Liver (tissue), 9 donors: ENCODE measurements around the gene MAGEF1. TPM values are rescaled to one million over a fixed set of nuclear protein-coding genes. Genes with fewer than 3 reads are reported as not detected.

Experiments used
- DNase-seq: peaks from one replicate; pipeline ENCODE4 v3.0.0-alpha.2; 2017; ENCODE audit warnings: low spot score
- H3K27ac ChIP-seq, 2 donors: one replicate each; pipeline ENCODE4 v1.7.0; 2013; ENCODE audit warnings: inconsistent platforms in 2 of 2, low read length in 2 of 2, control low read depth in 1 of 2, low read depth in 1 of 2, mild to moderate bottlenecking in 1 of 2
- H3K27me3 ChIP-seq, 4 donors: one replicate each; pipeline versions ENCODE4 v1.6.1 to v1.7.0; 2013; ENCODE audit warnings: low read length in 3 of 4, inconsistent platforms in 1 of 4, mild to moderate bottlenecking in 1 of 4, moderate library complexity in 1 of 4; ENCODE audit not compliant: control insufficient read depth in 4 of 4, insufficient read depth in 4 of 4
- H3K36me3 ChIP-seq, 4 donors: one replicate each; pipeline versions ENCODE4 v1.6.1 to v1.7.0; 2013; ENCODE audit warnings: low read length in 3 of 4, mild to moderate bottlenecking in 3 of 4, low read depth in 1 of 4, moderate library complexity in 1 of 4; ENCODE audit not compliant: control insufficient read depth in 4 of 4, insufficient read depth in 3 of 4
- H3K4me1 ChIP-seq, 4 donors: one replicate each; pipeline versions ENCODE4 v1.6.1 to v1.7.0; 2013; ENCODE audit warnings: low read length in 3 of 4, mild to moderate bottlenecking in 3 of 4, moderate library complexity in 1 of 4; ENCODE audit not compliant: control insufficient read depth in 4 of 4, insufficient read depth in 4 of 4
- H3K4me3 ChIP-seq, 3 donors: one replicate each; pipeline versions ENCODE4 v1.6.1 to v1.7.0; 2013; ENCODE audit warnings: low read length in 3 of 3, control low read depth in 1 of 3, low read depth in 1 of 3, mild to moderate bottlenecking in 1 of 3
- H3K9ac ChIP-seq, 2 donors: one replicate each; pipeline ENCODE4 v1.7.0; 2013; ENCODE audit warnings: low read length in 2 of 2, mild to moderate bottlenecking in 2 of 2, moderate library complexity in 2 of 2, control low read depth in 1 of 2, low read depth in 1 of 2
- H3K9me3 ChIP-seq, 4 donors: one replicate each; pipeline versions ENCODE4 v1.6.1 to v1.7.0; 2013; ENCODE audit warnings: low read length in 3 of 4; ENCODE audit not compliant: control insufficient read depth in 4 of 4
- ATF3 ChIP-seq: IDR thresholded peaks from 2 replicates; pipeline ENCODE4 v1.6.1; 2016; ENCODE audit warnings: antibody characterized with exemption
- CTCF ChIP-seq: fragments of 150-350 bp; IDR thresholded peaks from 2 replicates; pipeline ENCODE4 v1.5.1; 2017; ENCODE audit warnings: improper control_type of control experiment, low read depth, low read length; ENCODE audit not compliant: missing input control
- EGR1 ChIP-seq, 2 donors: IDR thresholded peaks; 2 replicates each; pipeline ENCODE4 v1.6.1; 2016 to 2018; ENCODE audit warnings: antibody characterized with exemption in 2 of 2, low read depth in 2 of 2
- FOXA1 ChIP-seq: IDR thresholded peaks from 2 replicates; pipeline ENCODE4 v1.6.1; 2016; ENCODE audit warnings: antibody characterized with exemption
- FOXA2 ChIP-seq: IDR thresholded peaks from 2 replicates; pipeline ENCODE4 v1.6.1; 2016; ENCODE audit warnings: antibody characterized with exemption
- GABPA ChIP-seq, 2 donors: IDR thresholded peaks in 1 of 2; conservative IDR thresholded peaks in 1 of 2; 2 replicates each; pipeline ENCODE4 v1.6.1; 2016; ENCODE audit warnings: antibody characterized with exemption in 2 of 2, mild to moderate bottlenecking in 1 of 2, moderate library complexity in 1 of 2
- HNF4A ChIP-seq, 2 donors: conservative IDR thresholded peaks; 2 replicates each; pipeline ENCODE4 v1.6.1; 2016; ENCODE audit warnings: antibody characterized with exemption in 2 of 2, mild to moderate bottlenecking in 2 of 2
- HNF4G ChIP-seq: IDR thresholded peaks from 2 replicates; pipeline ENCODE4 v1.6.1; 2016; ENCODE audit warnings: antibody characterized with exemption
- JUND ChIP-seq, 2 donors: IDR thresholded peaks; 2 replicates each; pipeline ENCODE4 v1.6.1; 2016; ENCODE audit warnings: antibody characterized with exemption in 2 of 2
- MAX ChIP-seq: IDR thresholded peaks from 2 replicates; pipeline ENCODE4 v1.6.1; 2016; ENCODE audit warnings: antibody characterized with exemption
- NR2F2 ChIP-seq: IDR thresholded peaks from 2 replicates; pipeline ENCODE4 v1.6.1; 2016; ENCODE audit warnings: antibody characterized with exemption
- RAD21 ChIP-seq, 2 donors: IDR thresholded peaks; 2 replicates each; pipeline ENCODE4 v1.6.1; 2016; ENCODE audit warnings: antibody characterized with exemption in 2 of 2, mild to moderate bottlenecking in 2 of 2
- REST ChIP-seq: IDR thresholded peaks from 2 replicates; pipeline ENCODE4 v1.6.1; 2016; ENCODE audit warnings: antibody characterized with exemption, mild to moderate bottlenecking
- RXRA ChIP-seq, 2 donors: IDR thresholded peaks; 2 replicates each; pipeline ENCODE4 v1.6.1; 2017 to 2018; ENCODE audit warnings: antibody characterized with exemption in 2 of 2, mild to moderate bottlenecking in 1 of 2
- SP1 ChIP-seq: IDR thresholded peaks from 2 replicates; pipeline ENCODE4 v1.6.1; 2018; ENCODE audit warnings: antibody characterized with exemption, mild to moderate bottlenecking
- TAF1 ChIP-seq: conservative IDR thresholded peaks from 2 replicates; pipeline ENCODE4 v1.6.1; 2016; ENCODE audit warnings: antibody characterized with exemption, mild to moderate bottlenecking
- YY1 ChIP-seq: IDR thresholded peaks from 2 replicates; pipeline ENCODE4 v1.6.1; 2016; ENCODE audit warnings: antibody characterized with exemption, mild to moderate bottlenecking
- ZBTB33 ChIP-seq: IDR thresholded peaks from 2 replicates; pipeline ENCODE4 v1.6.1; 2016; ENCODE audit warnings: antibody characterized with exemption
- WGBS: extraction: QIAGEN DNeasy Blood & Tissue Kit; methylation state at CpG from one replicate; pipeline ENCODE4 v1.1.7; 2013; 5-methylcytosine and 5-hydroxymethylcytosine counted together
- polyA plus RNA-seq, 2 donors: library from polyadenylated mRNA; stranded (reverse) in 1 of 2; unstranded in 1 of 2; fragments of 200-250 nt in 1 of 2; fragments of >200 nt in 1 of 2; fragmentation: Nextera tagmentation in 1 of 2; extraction: Ambion mirVana in 1 of 2; gene quantifications; one replicate each; pipeline versions ENCODE4 v1.2.1 to v1.2.3, GENCODE V29; 2013 to 2015
- total RNA-seq, 2 donors: library from RNA; depleted of rRNA; stranded (reverse); fragments of >200 nt; gene quantifications; one replicate each; pipeline ENCODE4 v1.2.3, GENCODE V29; 2014
- donor health status: healthy.
- donor health status: healthy.
- donor health status: healthy.
- donor health status: healthy.
- donor health status: healthy.

The MAGEF1 gene
- total and polyA plus RNA-seq, 4 donors: 12.9 to 15.5 (median 14.3) TPM

GRCh38 chr3:184745526-184745925 lies 33.7 kb upstream of the MAGEF1 start (continued):
- TF ChIP-seq REST: no peak
- TF ChIP-seq NR2F2: no peak
- TF ChIP-seq MAX: no peak

GRCh38 chr3:184743248-184743647 lies 31.4 kb upstream of the MAGEF1 start:
- DNase-seq: no peak
- Histone ChIP-seq H3K4me3 (no peak overlapping the region), H3K9ac (no peak overlapping the region), H3K27me3 (peaks cover 0 to 2% (median 0%) of the 10 kb centered on the region in 4 donors), H3K4me1 (no peaks in the 10 kb centered on the region), H3K27ac (no peak overlapping the region), H3K9me3 (no peaks in the 10 kb centered on the region), H3K36me3 (no peaks in the 10 kb centered on the region)
- WGBS: 84% methylated on average over 3 of the region's 3 CpGs
- TF ChIP-seq FOXA2 (no peak), GABPA (IDR thresholded peaks at IDR 0.05 in 1 of 2, conservative IDR thresholded peaks at IDR 0.05 in 1 of 2) (no peak), JUND (IDR thresholded peaks at IDR 0.05) (no peak), YY1 (no peak), CTCF (no peak), SP1 (no peak), MAX (no peak), FOXA1 (no peak), HNF4G (no peak), NR2F2 (no peak), RAD21 (IDR thresholded peaks at IDR 0.05) (no peak), ATF3 (no peak), EGR1 (IDR thresholded peaks at IDR 0.05; ENCODE audit: low read depth in 2 of 2) (no peak), TAF1 (no peak), RXRA (IDR thresholded peaks at IDR 0.05) (no peak), HNF4A (conservative IDR thresholded peaks at IDR 0.05) (no peak), REST (no peak), ZBTB33 (no peak)
